HCT116 (cell line): ENCODE data around the gene LAGE3. TPM values are rescaled to one million over a fixed set of nuclear protein-coding genes. Genes with fewer than 3 reads are reported as not detected.

ENCODE experiments used
- ATAC-seq: fragments of 200-7000 bp; cut with Tn5 transposase; 2 replicates; pipeline ENCODE4 v1.9.1; 2020; ENCODE audit warnings: mild to moderate bottlenecking, moderate library complexity
- BruUV-seq: library from RNA; stranded (reverse); fragments of 400-500 nt; replicated peaks from 2 replicates; lab custom pipeline; 2021; lab: Mats Ljungman, UMichigan
- CTCF ChIA-PET: fragments of 300-600 bp; sonication (Branson Sonifier 250); formaldehyde crosslinking; loops from one replicate; lab custom pipeline; 2021; ENCODE audit warnings: antibody characterized with exemption; lab: Charles Lee
- POLR2A ChIA-PET: fragments of 300-600, 350-600 bp; sonication (Branson Sonifier 250); formaldehyde crosslinking; loops from one replicate; lab custom pipeline; 2021; ENCODE audit warnings: antibody characterized with exemption; lab: Charles Lee
- RAD21 ChIA-PET, 2 experiments: fragments of 300-600 bp; sonication (Branson Sonifier 250); formaldehyde crosslinking; loops; one replicate each; lab custom pipeline; 2023; ENCODE audit warnings: low total read pairs in 2 of 2; ENCODE audit not compliant: uncharacterized antibody in 2 of 2, unreplicated experiment in 2 of 2, low non-redundant PET in 1 of 2; lab: Charles Lee
- DNase-seq: peaks from one replicate; pipeline ENCODE4 v3.0.0-alpha.2; 2010; ENCODE audit warnings: low read depth, low spot score
- H2AFZ ChIP-seq: fragments of 200-600 bp; shearing (Covaris generic), sonication (generic); 2 replicates; pipeline ENCODE4 v1.6.1; 2017; ENCODE audit warnings: low read depth, mixed run types, mixed read lengths, antibody characterized with exemption, low read length; ENCODE audit not compliant: poor library complexity, severe bottlenecking
- H3K27ac ChIP-seq: 2 replicates; pipeline ENCODE4 v1.5.1; 2012; ENCODE audit warnings: low read depth, low read length
- H3K27me3 ChIP-seq: fragments of 200-600 bp; sonication (generic); 2 replicates; pipeline ENCODE4 v1.6.1; 2016; ENCODE audit warnings: mixed run types, low read length, mixed read lengths; ENCODE audit not compliant: insufficient read depth
- H3K36me3 ChIP-seq, 2 experiments: fragments of 200-500 bp in 1 of 2; fragments of 200-600 bp in 1 of 2; sonication (Bioruptor generic) in 1 of 2; sonication (generic) in 1 of 2; 2 replicates each; pipeline versions ENCODE4 v1.5.1 to v1.6.1; 2014 to 2016; ENCODE audit warnings: low read length in 2 of 2, inconsistent platforms in 1 of 2, mixed read lengths in 1 of 2, mixed run types in 1 of 2; ENCODE audit not compliant: insufficient read depth in 2 of 2, control insufficient read depth in 1 of 2
- H3K4me1 ChIP-seq, 2 experiments: fragments of 200-600 bp in 1 of 2; sonication (generic) in 1 of 2; 2 replicates each; pipeline versions ENCODE4 v1.5.1 to v1.6.1; 2012 to 2017; ENCODE audit warnings: low read length in 2 of 2, inconsistent platforms in 1 of 2, mild to moderate bottlenecking in 1 of 2, mixed read lengths in 1 of 2, mixed run types in 1 of 2, moderate library complexity in 1 of 2; ENCODE audit not compliant: insufficient read depth in 2 of 2, control insufficient read depth in 1 of 2
- H3K4me2 ChIP-seq: fragments of 200-600 bp; sonication (generic); 2 replicates; pipeline ENCODE4 v1.6.1; 2017; ENCODE audit warnings: mixed run types, low read length, mixed read lengths
- H3K4me3 ChIP-seq, 2 experiments: fragments of 200-600 bp in 1 of 2; sonication (generic) in 1 of 2; replicated peaks in 1 of 2; 2 replicates each; pipeline ENCODE4 v1.5.1; 2011 to 2016; ENCODE audit warnings: low read length in 2 of 2, control low read depth in 1 of 2, low read depth in 1 of 2, mild to moderate bottlenecking in 1 of 2, mixed read lengths in 1 of 2, mixed run types in 1 of 2
- H3K79me2 ChIP-seq: fragments of 200-600 bp; sonication (generic); 2 replicates; pipeline ENCODE4 v1.6.1; 2017; ENCODE audit warnings: mild to moderate bottlenecking, mixed run types, low read length, moderate library complexity, mixed read lengths; ENCODE audit not compliant: insufficient read depth
- H3K9ac ChIP-seq: fragments of 200-600 bp; sonication (generic); 2 replicates; pipeline ENCODE4 v1.6.1; 2016; ENCODE audit warnings: low read length, mixed read lengths
- H3K9me2 ChIP-seq: fragments of 200-600 bp; sonication (generic), shearing (Covaris generic); 2 replicates; pipeline ENCODE4 v1.6.1; 2017; ENCODE audit warnings: mixed run types, mild to moderate bottlenecking, moderate library complexity; ENCODE audit not compliant: insufficient read depth
- H3K9me3 ChIP-seq, 2 experiments: fragments of 200-500 bp in 1 of 2; fragments of 200-600 bp in 1 of 2; sonication (Bioruptor generic) in 1 of 2; sonication (generic) in 1 of 2; 2 replicates each; pipeline ENCODE4 v1.6.1; 2014 to 2017; ENCODE audit warnings: low read length in 2 of 2, mixed read lengths in 2 of 2, inconsistent platforms in 1 of 2, low read depth in 1 of 2, mild to moderate bottlenecking in 1 of 2, mixed run types in 1 of 2, moderate library complexity in 1 of 2; ENCODE audit not compliant: control insufficient read depth in 1 of 2, insufficient read depth in 1 of 2
- H4K20me1 ChIP-seq: fragments of 200-600 bp; sonication (generic), shearing (Covaris generic); 2 replicates; pipeline ENCODE4 v1.6.1; 2017; ENCODE audit warnings: mixed run types, mild to moderate bottlenecking, moderate library complexity; ENCODE audit not compliant: insufficient read depth
- CBX3 ChIP-seq: IDR thresholded peaks from 2 replicates; pipeline ENCODE4 v1.6.1; 2012; ENCODE audit warnings: low read depth
- ELF1 ChIP-seq: IDR thresholded peaks from 2 replicates; pipeline ENCODE4 v1.6.1; 2012; ENCODE audit warnings: low read depth, borderline replicate concordance
- EZH2 ChIP-seq: fragments of 200-600 bp; sonication (generic); IDR thresholded peaks from 2 replicates; pipeline ENCODE4 v1.6.1; 2017; ENCODE audit warnings: antibody characterized with exemption, mixed run types
- FOSL1 ChIP-seq: IDR thresholded peaks from 2 replicates; pipeline ENCODE4 v1.6.1; 2012; ENCODE audit warnings: low read depth
- POLR2A ChIP-seq: IDR thresholded peaks from 2 replicates; pipeline ENCODE4 v1.7.0; 2011; ENCODE audit warnings: borderline replicate concordance; ENCODE audit not compliant: insufficient read depth, insufficient read length; ENCODE audit errors: extremely low read depth
- RAD21 ChIP-seq: IDR thresholded peaks from 2 replicates; pipeline ENCODE4 v1.6.1; 2012; ENCODE audit warnings: low read depth, mild to moderate bottlenecking
- SP1 ChIP-seq: IDR thresholded peaks from 2 replicates; pipeline ENCODE4 v1.6.1; 2012; ENCODE audit warnings: low read depth
- SRF ChIP-seq: IDR thresholded peaks from 2 replicates; pipeline ENCODE4 v1.6.1; 2012; ENCODE audit warnings: low read depth
- TCF7L2 ChIP-seq: IDR thresholded peaks from 2 replicates; pipeline ENCODE4 v1.7.0; 2011; ENCODE audit warnings: borderline replicate concordance, inconsistent platforms; ENCODE audit not compliant: insufficient read depth, insufficient read length; ENCODE audit errors: extremely low read depth
- YY1 ChIP-seq: IDR thresholded peaks from 2 replicates; pipeline ENCODE4 v1.6.1; 2011; ENCODE audit warnings: low read length, low read depth, moderate library complexity, mild to moderate bottlenecking; ENCODE audit not compliant: insufficient replicate concordance; ENCODE audit errors: extremely low read depth
- intact Hi-C: fragments of 100-400 bp; cut with micrococcal nuclease; formaldehyde crosslinking; loops from 2 replicates; pipeline ENCODE4 v1.10.0; 2022
- total RNA-seq: library from RNA; stranded (reverse); gene quantifications from one replicate; pipeline ENCODE4 v1.2.1, GENCODE V29; 2021; ENCODE audit not compliant: unreplicated experiment
- TF ChIP-seq, protein P1 (sequence below): IDR thresholded peaks from 2 replicates; pipeline ENCODE4 v1.6.1; 2012; ENCODE audit warnings: low read depth
- TF ChIP-seq, protein P2 (sequence below): IDR thresholded peaks from 2 replicates; pipeline ENCODE4 v1.6.1; 2012

LAGE3 gene
- total RNA-seq, 1 experiment from 2014 or later = 42.8 TPM

DNA sequence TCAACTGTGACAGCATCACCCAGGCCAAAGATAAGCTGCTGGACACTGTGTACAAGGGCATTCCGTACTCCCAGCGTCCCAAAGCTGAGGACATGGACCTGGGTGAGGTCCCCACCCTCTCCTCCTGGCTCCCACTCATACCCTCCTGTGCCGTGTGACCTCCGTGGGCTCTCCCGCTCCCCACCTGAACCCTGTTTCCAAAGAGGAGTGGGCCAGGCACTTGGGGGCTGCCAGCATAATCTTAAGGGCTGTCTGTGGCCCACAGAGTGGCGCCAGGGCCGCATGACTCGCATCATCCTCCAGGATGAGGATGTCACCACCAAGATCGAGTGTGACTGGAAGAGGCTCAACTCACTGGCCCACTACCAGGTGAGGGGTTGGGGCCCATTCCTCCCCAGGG, 10.0 kb downstream of the LAGE3 start:
- RAD21 ChIA-PET = no interaction called here
- Histone ChIP-seq H3K9me3 (no peaks in the 10 kb centered on the region), H4K20me1 (no peaks in the 10 kb centered on the region), H3K27ac (no peak overlapping the region), H3K4me2 (no peak overlapping the region), H3K9ac (no peak overlapping the region), H3K4me3 (no peak overlapping the region), H3K79me2 (no peaks in the 10 kb centered on the region), H3K4me1 (no peaks in the 10 kb centered on the region), H3K36me3 (peaks cover 2 to 3% of the 10 kb centered on the region in 2 experiments; a peak in 1 of 4 replicates), H2AFZ (no peak overlapping the region), H3K27me3 (no peaks in the 10 kb centered on the region), H3K9me2 (no peaks in the 10 kb centered on the region)
- DNase-seq = no peak
- intact Hi-C loops = no loop called here
- ATAC-seq = no peak
- TF ChIP-seq YY1 = no peak
- CTCF ChIA-PET = no interaction called here
- POLR2A ChIA-PET = no interaction called here
- no TSS peak for BruUV-seq

DNA sequence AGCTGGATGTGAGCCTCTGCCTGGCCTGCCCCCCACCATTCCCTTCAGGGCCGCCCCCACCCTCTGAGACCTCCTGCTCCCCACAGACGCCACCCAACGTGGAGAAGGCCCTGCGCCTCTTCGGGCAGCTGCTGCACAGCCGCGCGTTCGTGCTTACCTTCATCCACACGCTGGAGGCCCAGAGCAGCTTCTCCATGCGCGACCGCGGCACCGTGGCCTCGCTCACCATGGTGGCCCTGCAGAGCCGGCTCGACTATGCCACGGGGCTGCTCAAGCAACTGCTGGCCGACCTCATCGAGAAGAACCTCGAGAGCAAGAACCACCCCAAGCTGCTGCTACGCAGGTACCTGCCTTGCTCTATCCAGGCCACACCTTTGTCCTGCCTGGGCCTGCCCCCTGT, 10.9 kb downstream of the LAGE3 start:
- BruUV-seq = no TSS peak
- Histone ChIP-seq H3K9ac (no peak overlapping the region), H3K36me3 (peaks cover 2 to 4% of the 10 kb centered on the region in 2 experiments; a peak in 1 of 4 replicates), H3K4me2 (no peak overlapping the region), H3K27ac (no peak overlapping the region), H3K9me3 (no peaks in the 10 kb centered on the region), H3K4me3 (no peak overlapping the region), H3K9me2 (no peaks in the 10 kb centered on the region), H3K79me2 (no peaks in the 10 kb centered on the region), H3K4me1 (no peaks in the 10 kb centered on the region), H4K20me1 (no peaks in the 10 kb centered on the region), H3K27me3 (no peaks in the 10 kb centered on the region), H2AFZ (no peak overlapping the region)
- ATAC-seq (no peak), DNase-seq (no peak)
- RAD21 ChIA-PET = no interaction called here
- CTCF ChIA-PET = no interaction called here
- TF ChIP-seq SP1 = no peak
- no peak for TF ChIP-seq POLR2A
- TF ChIP-seq ELF1 = no peak
- TF ChIP-seq YY1 = no peak
- TF ChIP-seq FOSL1 = no peak
- TF ChIP-seq, protein P1, sequence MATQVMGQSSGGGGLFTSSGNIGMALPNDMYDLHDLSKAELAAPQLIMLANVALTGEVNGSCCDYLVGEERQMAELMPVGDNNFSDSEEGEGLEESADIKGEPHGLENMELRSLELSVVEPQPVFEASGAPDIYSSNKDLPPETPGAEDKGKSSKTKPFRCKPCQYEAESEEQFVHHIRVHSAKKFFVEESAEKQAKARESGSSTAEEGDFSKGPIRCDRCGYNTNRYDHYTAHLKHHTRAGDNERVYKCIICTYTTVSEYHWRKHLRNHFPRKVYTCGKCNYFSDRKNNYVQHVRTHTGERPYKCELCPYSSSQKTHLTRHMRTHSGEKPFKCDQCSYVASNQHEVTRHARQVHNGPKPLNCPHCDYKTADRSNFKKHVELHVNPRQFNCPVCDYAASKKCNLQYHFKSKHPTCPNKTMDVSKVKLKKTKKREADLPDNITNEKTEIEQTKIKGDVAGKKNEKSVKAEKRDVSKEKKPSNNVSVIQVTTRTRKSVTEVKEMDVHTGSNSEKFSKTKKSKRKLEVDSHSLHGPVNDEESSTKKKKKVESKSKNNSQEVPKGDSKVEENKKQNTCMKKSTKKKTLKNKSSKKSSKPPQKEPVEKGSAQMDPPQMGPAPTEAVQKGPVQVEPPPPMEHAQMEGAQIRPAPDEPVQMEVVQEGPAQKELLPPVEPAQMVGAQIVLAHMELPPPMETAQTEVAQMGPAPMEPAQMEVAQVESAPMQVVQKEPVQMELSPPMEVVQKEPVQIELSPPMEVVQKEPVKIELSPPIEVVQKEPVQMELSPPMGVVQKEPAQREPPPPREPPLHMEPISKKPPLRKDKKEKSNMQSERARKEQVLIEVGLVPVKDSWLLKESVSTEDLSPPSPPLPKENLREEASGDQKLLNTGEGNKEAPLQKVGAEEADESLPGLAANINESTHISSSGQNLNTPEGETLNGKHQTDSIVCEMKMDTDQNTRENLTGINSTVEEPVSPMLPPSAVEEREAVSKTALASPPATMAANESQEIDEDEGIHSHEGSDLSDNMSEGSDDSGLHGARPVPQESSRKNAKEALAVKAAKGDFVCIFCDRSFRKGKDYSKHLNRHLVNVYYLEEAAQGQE = no peak
- no peak for TF ChIP-seq TCF7L2
- TF ChIP-seq RAD21 = no peak
- no peak for TF ChIP-seq SRF
- TF ChIP-seq CBX3 = no peak
- no peak for TF ChIP-seq EZH2
- TF ChIP-seq, protein P2, sequence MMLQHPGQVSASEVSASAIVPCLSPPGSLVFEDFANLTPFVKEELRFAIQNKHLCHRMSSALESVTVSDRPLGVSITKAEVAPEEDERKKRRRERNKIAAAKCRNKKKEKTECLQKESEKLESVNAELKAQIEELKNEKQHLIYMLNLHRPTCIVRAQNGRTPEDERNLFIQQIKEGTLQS = no peak
- POLR2A ChIA-PET = no interaction called here
- intact Hi-C loops = no loop called here
